ENCODE measurements around the gene MAD1L1.
A peak's percentile ranks its signal among the peaks of the same experiment; 100 is the strongest.
"Not testable (repeated sequence)": the region's sequence is repeated elsewhere in the genome, so short reads cannot be mapped to it uniquely, and the experiment has no call there.

The MAD1L1 gene

GRCh38 chr7:2270495-2270894, 37.8 kb upstream of the MAD1L1 start:
- TF ChIP-seq CTCF (IDR thresholded peaks at IDR 0.05; ENCODE audit: low read depth, low read length) = no peak
- no peaks in the 10 kb centered on the region for H3K27me3 ChIP-seq

GRCh38 chr7:2269991-2270460, 37.3 kb upstream of the MAD1L1 start:
- Histone ChIP-seq H3K9me3 (no peaks in the 10 kb centered on the region), H3K4me1 (no peaks in the 10 kb centered on the region), H3K4me3 (ENCODE audit: low read depth, low read length) (no peak overlapping the region), H3K27me3 (no peaks in the 10 kb centered on the region), H3K36me3 (no peaks in the 10 kb centered on the region)
- no peak for DNase-seq
- no peak for TF ChIP-seq CTCF (IDR thresholded peaks at IDR 0.05; ENCODE audit: low read depth, low read length)

More at GRCh38 chr7:2270495-2270894, 37.8 kb upstream of the MAD1L1 start:
- Histone ChIP-seq H3K36me3 (no peaks in the 10 kb centered on the region), H3K4me3 (ENCODE audit: low read depth, low read length) (no peak overlapping the region), H3K4me1 (no peaks in the 10 kb centered on the region), H3K9me3 (no peaks in the 10 kb centered on the region)
- DNase-seq = no peak

- not testable (repeated sequence) for DNase-seq; H3K27me3 ChIP-seq; H3K4me1 ChIP-seq; H3K9me3 ChIP-seq; H3K36me3 ChIP-seq; H3K4me3 ChIP-seq (ENCODE audit: low read depth, low read length)
These were observed 36.6 kb upstream of the MAD1L1 start for GRCh38 chr7:2269089-2269990.

GRCh38 chr7:2266911-2267310, 34.2 kb upstream of the MAD1L1 start:
- no peaks in the 10 kb centered on the region for H3K9me3 ChIP-seq
- no peaks in the 10 kb centered on the region for H3K4me1 ChIP-seq
- no peak overlapping the region for H3K4me3 ChIP-seq (ENCODE audit: low read depth, low read length)
- TF ChIP-seq CTCF (IDR thresholded peaks at IDR 0.05; ENCODE audit: low read depth, low read length) = no peak
- no peaks in the 10 kb centered on the region for H3K27me3 ChIP-seq
- DNase-seq = peak; percentile 49
- H3K36me3 ChIP-seq = no peaks in the 10 kb centered on the region

GRCh38 chr7:2264158-2264557, 31.4 kb upstream of the MAD1L1 start:
- H3K27me3 ChIP-seq = no peaks in the 10 kb centered on the region
- no peak for DNase-seq
- no peaks in the 10 kb centered on the region for H3K36me3 ChIP-seq
- no peak overlapping the region for H3K4me3 ChIP-seq (ENCODE audit: low read depth, low read length)
- no peaks in the 10 kb centered on the region for H3K9me3 ChIP-seq
- no peak for TF ChIP-seq CTCF (IDR thresholded peaks at IDR 0.05; ENCODE audit: low read depth, low read length)
- H3K4me1 ChIP-seq = no peaks in the 10 kb centered on the region

GRCh38 chr7:2263176-2263575, 30.4 kb upstream of the MAD1L1 start:
- H3K27me3 ChIP-seq = no peaks in the 10 kb centered on the region
- no peaks in the 10 kb centered on the region for H3K9me3 ChIP-seq
- H3K4me3 ChIP-seq (ENCODE audit: low read depth, low read length) = no peak overlapping the region
- H3K36me3 ChIP-seq = no peaks in the 10 kb centered on the region
- TF ChIP-seq CTCF (IDR thresholded peaks at IDR 0.05; ENCODE audit: low read depth, low read length) = no peak
- no peaks in the 10 kb centered on the region for H3K4me1 ChIP-seq
- DNase-seq = no peak

Measured in BE2C (cell line).